ENCODE data around the gene SLC9A9.
"Not testable (repeated sequence)": the region's sequence is repeated elsewhere in the genome, so short reads cannot be mapped to it uniquely, and the experiment has no call there.

SLC9A9 gene

GRCh38 chr3:143437405-143437804, 410.9 kb downstream of the SLC9A9 start:
- no peak for DNase-seq

DNA sequence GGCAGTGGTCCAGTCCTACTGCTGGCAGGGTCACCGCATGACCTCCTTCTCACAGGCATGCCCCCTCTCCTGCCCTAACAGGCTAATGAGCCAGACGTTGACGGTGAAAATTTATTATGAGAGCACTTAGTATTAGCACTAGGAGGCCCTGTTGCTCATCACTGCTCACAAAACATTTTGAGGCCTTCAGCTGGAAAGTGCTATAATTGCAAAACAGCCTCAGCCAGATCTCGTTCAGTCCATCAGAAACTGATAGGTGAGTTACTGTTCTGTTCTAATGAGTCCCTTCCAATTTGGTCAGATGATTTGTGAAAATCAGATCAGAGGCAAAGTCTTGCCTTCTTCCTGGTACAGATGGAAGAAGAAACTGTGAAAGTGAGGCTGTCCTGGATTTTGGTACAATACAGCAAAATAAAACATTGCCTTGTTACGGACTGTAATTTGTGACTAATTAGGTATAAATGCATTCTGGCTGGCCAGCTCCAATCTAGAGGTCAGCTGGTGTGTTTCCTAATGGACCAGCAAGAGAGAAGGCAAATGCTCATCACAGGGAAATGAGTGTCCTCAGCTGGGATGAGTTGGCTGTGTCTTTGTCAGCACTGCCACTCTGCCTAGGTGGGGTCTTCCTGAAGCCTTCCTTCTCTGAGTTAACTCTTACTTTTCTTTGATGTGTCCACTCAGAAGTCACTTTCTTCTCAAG, 411.9 kb downstream of the SLC9A9 start:
- no peak for DNase-seq

DNA sequence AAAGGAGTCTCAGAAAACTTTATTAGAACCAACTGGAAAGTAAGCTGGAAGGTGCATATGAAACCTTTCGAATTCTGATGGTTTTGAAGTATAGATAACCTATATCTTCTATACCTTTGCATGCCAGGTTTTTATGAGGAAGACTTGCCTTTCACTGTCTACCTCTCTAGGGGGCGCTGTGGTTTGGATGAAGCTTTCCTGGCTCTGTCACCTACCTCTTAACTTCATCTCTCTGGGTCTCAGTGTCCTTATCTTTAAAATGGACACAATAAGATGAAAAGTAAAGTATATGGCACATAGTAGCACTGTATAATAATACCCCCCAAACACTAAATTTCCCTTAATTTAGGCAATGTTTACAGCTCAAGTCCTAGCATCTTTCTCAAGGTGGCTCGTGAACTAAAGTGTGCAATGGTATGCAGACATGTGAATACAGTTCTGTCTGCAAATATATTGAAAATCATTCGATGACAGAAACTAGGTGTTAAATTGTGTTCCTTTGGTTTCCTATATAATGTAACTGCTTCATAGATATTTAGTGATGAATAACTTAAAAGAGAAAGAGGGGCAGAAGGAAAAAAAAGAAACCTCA, 414.4 kb downstream of the SLC9A9 start:
- peak; percentile 28 for DNase-seq

GRCh38 chr3:143431298-143431697, 417.0 kb downstream of the SLC9A9 start:
- not testable (repeated sequence) for DNase-seq

- no peak for DNase-seq
These were observed 417.7 kb downstream of the SLC9A9 start for GRCh38 chr3:143430568-143430967.

- no peak for DNase-seq
These were observed 418.4 kb downstream of the SLC9A9 start for GRCh38 chr3:143429628-143430514.

DNA sequence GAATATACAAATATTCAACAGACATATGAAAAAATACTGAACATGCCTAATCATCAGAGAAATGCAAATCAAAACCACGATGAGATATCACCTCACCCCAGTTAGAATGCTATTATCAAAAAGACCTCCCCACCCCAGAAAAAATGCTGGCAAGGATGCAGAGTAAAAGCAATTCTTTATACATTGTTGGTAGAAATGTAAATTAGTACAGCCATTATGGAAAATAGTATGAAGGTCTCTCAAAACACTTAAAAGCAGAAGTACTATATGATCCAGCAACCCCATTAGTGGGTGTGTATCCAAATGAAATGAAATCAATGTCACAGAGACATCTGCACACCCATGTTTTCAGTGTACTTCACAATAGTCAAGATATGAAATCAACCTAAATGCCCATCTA, 420.0 kb downstream of the SLC9A9 start:
- DNase-seq, result no peak

GRCh38 chr3:143427631-143428030, 420.6 kb downstream of the SLC9A9 start:
- no peak for DNase-seq

- DNase-seq, result no peak
These were observed 423.4 kb downstream of the SLC9A9 start for GRCh38 chr3:143424874-143425273.

GRCh38 chr3:143421556-143421955, 426.7 kb downstream of the SLC9A9 start:
- no peak for DNase-seq

DNA sequence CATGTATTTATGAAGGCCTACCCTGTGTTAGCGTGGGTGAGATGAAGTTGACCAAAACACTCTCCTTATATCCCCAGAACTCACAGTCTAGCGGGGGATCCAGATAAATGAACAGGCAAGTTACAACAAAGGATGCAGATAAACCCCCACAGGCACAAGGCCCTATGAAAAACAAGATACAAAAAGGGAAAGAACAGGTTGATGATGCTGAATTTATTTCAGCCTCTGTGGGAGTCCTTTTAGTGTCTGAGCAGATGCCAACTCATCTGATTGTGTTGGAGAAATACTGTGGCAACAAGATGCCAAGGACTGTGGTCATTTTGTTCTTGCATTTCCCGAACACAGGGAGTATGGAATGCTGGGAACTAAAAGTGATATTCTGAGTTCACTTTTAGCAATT, 428.7 kb downstream of the SLC9A9 start:
- DNase-seq, result no peak

GRCh38 chr3:143418391-143418790, 429.9 kb downstream of the SLC9A9 start:
- DNase-seq, result no peak

- DNase-seq, result no peak
These were observed 432.0 kb downstream of the SLC9A9 start for GRCh38 chr3:143416229-143416628.

DNA sequence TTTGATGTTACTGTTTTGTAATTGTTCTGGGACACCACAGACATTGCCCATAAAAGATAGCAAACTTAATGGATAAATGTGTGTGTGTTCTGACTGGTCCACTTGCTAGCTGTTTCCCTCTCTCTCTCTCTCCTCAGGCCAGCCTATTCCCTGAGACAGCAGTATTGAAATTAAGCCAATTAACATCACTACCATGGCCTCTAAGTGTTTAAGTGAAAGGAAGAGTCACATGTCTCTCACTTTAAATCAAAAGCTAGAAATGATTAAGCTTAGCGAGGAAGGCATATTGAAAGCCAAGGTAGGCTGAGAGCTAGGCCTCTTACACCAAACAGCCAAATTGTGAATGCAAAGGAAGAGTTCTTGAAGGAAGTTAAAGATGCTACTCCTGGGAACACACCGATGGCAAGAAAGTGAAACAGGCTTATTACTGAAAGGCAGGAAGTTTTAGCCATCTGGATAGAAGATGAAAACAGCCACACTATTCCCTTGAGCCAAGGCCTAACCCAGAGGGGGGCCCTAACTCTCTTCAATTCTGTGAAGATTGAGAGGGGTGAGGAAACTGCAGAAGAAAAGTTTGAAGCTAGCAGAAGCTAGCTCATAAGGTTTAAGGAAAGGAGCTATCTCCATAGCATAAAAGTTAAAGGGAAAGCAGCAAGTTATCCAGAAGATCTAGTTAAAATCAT, 433.6 kb downstream of the SLC9A9 start:
- no peak for DNase-seq

DNA sequence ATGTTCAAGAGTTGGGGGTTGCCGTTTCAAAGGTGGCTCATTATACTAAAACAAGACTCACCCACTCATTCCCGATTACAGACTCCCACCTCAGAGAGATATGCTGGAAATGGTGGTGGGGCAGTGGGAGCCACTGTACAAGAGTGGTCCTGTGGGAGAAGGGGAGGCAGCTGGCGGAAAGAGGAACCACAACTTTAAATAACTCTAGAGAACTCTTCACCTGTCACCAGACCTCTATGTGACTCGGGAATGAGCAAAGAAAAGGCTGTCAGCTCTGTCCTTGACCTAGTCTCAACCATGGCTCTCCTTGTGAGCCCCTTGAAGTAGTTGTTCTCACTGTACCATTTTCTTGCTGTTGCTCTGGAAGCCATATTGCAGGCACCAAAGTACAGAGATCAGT, 434.9 kb downstream of the SLC9A9 start:
- no peak for DNase-seq

- DNase-seq, result no peak
These were observed 436.2 kb downstream of the SLC9A9 start for GRCh38 chr3:143412084-143412483.

- no peak for DNase-seq
These were observed 438.0 kb downstream of the SLC9A9 start for GRCh38 chr3:143410259-143410658.

GRCh38 chr3:143408771-143409170, 439.5 kb downstream of the SLC9A9 start:
- DNase-seq, result no peak

GRCh38 chr3:143402602-143403001, 445.7 kb downstream of the SLC9A9 start:
- DNase-seq, result no peak

DNA sequence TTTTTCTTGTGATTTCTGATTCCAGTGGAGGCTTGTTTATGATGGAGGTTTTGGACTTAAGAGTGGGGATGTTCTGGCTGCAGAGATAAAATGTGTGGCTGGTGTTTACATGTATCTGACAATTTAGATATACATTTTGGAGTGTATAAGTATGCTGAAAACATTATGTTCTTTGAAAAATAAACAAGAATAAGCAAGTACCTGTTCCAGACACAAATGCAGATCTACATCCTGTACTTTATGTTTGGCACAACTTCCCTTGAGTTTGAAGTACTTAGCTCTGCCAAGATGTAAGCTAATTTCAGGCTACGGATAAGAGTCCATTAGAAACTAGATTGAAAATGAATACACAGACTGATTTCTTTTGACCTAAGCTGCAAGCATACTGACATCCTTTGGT, 451.5 kb downstream of the SLC9A9 start:
- DNase-seq, result no peak

DNA sequence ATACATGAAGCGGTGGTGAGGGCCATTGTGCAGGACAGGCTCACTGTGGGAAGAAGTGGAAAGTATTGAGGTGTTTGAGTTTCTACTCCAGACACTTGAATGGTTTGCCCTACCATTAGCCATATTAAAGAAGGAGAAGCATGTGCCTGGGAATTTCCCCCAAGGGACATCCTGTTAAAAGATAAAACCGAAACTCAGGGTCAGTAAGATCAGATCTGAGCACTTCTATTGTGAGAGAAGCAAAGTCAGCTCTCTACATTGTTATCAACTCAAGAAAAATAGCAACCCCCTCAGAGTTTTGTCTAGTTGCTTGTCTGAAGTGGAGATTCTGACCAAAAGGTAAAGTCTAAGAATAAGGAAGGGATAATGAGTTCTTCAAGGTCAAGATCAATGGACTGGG, 458.9 kb downstream of the SLC9A9 start:
- no peak for DNase-seq

GRCh38 chr3:143387425-143387824, 460.8 kb downstream of the SLC9A9 start:
- no peak for DNase-seq

DNA sequence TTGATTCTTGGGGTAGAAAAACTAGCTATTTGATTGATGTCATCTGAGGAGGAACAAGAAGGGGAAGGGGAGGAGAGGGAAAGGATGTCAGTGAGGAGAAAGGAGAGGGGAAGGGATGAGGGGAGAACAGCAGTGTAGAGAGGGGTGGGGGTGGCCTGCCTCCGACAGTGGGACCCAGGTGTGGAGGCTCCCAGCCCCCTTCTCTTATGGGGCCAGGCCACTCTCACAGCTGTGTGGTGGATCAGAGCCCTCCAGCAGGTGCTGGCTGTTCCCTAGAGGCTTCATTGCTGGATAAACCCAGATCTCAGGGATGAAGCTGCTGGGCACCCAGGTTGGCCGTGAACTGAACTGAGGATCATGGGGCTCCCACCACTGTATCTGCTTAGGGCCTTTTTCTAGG, 464.2 kb downstream of the SLC9A9 start:
- DNase-seq, result no peak

All from stimulated activated CD4-positive, alpha-beta T cell treated with anti-CD3 and anti-CD28 coated beads, Interleukin-4, amount 100 ng/mL, for 24 hours (primary cell).